HepG2 (cell line): ENCODE results near the gene VAV2. TPM values are rescaled to one million over a fixed set of nuclear protein-coding genes. Genes with fewer than 3 reads are reported as not detected.
A peak's percentile ranks its signal among the peaks of the same experiment; 100 is the strongest.

ENCODE experiments used
- CAMTA2 ChIP-seq: sonication (generic); formaldehyde crosslinking; IDR thresholded peaks from 2 replicates; pipeline ENCODE4 v1.4.0; 2020; ENCODE audit warnings: mild to moderate bottlenecking, missing genetic modification reagents, borderline replicate concordance
- GTF3A ChIP-seq: sonication (generic); formaldehyde crosslinking; conservative IDR thresholded peaks from 2 replicates; pipeline ENCODE4 v1.4.0; 2020; ENCODE audit warnings: mild to moderate bottlenecking, missing genetic modification reagents
- MYPOP ChIP-seq: sonication (generic); formaldehyde crosslinking; IDR thresholded peaks from 2 replicates; pipeline ENCODE4 v1.8.1; 2023; ENCODE audit warnings: mild to moderate bottlenecking, moderate library complexity, missing genetic modification reagents
- NFAT5 ChIP-seq: sonication (generic); formaldehyde crosslinking; IDR thresholded peaks from 2 replicates; pipeline ENCODE4 v1.4.0; 2020; ENCODE audit warnings: missing genetic modification reagents
- ZMYM2 ChIP-seq: sonication (generic); formaldehyde crosslinking; IDR thresholded peaks from 2 replicates; pipeline ENCODE4 v1.8.0; 2022; ENCODE audit warnings: mild to moderate bottlenecking, missing genetic modification reagents
- ZNF18 ChIP-seq: sonication (generic); formaldehyde crosslinking; IDR thresholded peaks from 2 replicates; pipeline ENCODE4 v1.8.0; 2022; ENCODE audit warnings: mild to moderate bottlenecking, missing genetic modification reagents; ENCODE audit not compliant: insufficient replicate concordance
- ZNF567 ChIP-seq: sonication (generic); formaldehyde crosslinking; IDR thresholded peaks from 2 replicates; pipeline ENCODE4 v1.8.1; 2023; ENCODE audit warnings: mild to moderate bottlenecking, missing genetic modification reagents, borderline replicate concordance
- ZNF777 ChIP-seq: sonication (generic); formaldehyde crosslinking; IDR thresholded peaks from 2 replicates; pipeline ENCODE4 v1.4.0; 2020; ENCODE audit warnings: missing genetic modification reagents
- ZSCAN21 ChIP-seq: sonication (generic); formaldehyde crosslinking; IDR thresholded peaks from 2 replicates; pipeline ENCODE4 v1.8.0; 2022; ENCODE audit warnings: mild to moderate bottlenecking, missing genetic modification reagents, moderate library complexity, borderline replicate concordance
- polyA plus RNA-seq, 8 experiments: library from polyadenylated mRNA; depleted of rRNA in 3 of 8; stranded (reverse) in 7 of 8; unstranded in 1 of 8; fragments of >200 nt; fragmentation: Illumina TruSeq in 4 of 8; extraction: Trizol in 4 of 8; gene quantifications; 2 replicates each; pipeline versions ENCODE4 v1.2.1 to v1.2.3, GENCODE V29; 2011 to 2016; ENCODE audit warnings: low read depth in 4 of 8, missing spikeins in 1 of 8, mixed read lengths in 1 of 8; ENCODE audit not compliant: insufficient read depth in 1 of 8
- total RNA-seq, 5 experiments: library from RNA; depleted of rRNA; stranded (reverse); fragments of >200 nt; fragmentation: Illumina TruSeq; extraction: Trizol; gene quantifications; 2 replicates each; pipeline ENCODE4 v1.2.3, GENCODE V29; 2016; ENCODE audit warnings: low read depth in 1 of 5
- TF ChIP-seq, protein P1 (sequence below): sonication (generic); formaldehyde crosslinking; IDR thresholded peaks from 2 replicates; pipeline ENCODE4 v1.4.0; 2020; ENCODE audit warnings: missing genetic modification reagents, mild to moderate bottlenecking, borderline replicate concordance
- TF ChIP-seq, protein P2 (sequence below): sonication (generic); formaldehyde crosslinking; IDR thresholded peaks from 2 replicates; pipeline ENCODE4 v1.5.1; 2020; ENCODE audit warnings: mild to moderate bottlenecking, missing genetic modification reagents, borderline replicate concordance
- TF ChIP-seq, protein P3 (sequence below): sonication (generic); formaldehyde crosslinking; IDR thresholded peaks from 2 replicates; pipeline ENCODE4 v1.4.0; 2020; ENCODE audit warnings: mild to moderate bottlenecking, missing genetic modification reagents

The VAV2 gene
- total and polyA plus RNA-seq, 2 of the 13 experiments (the other 11 are each of a cell fraction or from before 2014, with no cell fraction given): 22.5 to 22.9 TPM

- TF ChIP-seq ZNF18 (no peak), ZSCAN21 (CRISPR knock-in tag) (peak; percentile 34; the same call in 1 of the 2 replicates), ZNF567 (0 out of 2 replicates have a peak, but pooled peaks have one; percentile 4), ZMYM2 (CRISPR knock-in tag) (no peak), ZNF777 (0 out of 2 replicates have a peak, but pooled peaks have one; percentile 15), MYPOP (CRISPR knock-in tag) (0 out of 2 replicates have a peak, but pooled peaks have one; percentile 58), GTF3A (no peak; the same call in 1 of the 2 replicates), CAMTA2 (CRISPR knock-in tag) (0 out of 2 replicates have a peak, but pooled peaks have one; percentile 15), NFAT5 (0 out of 2 replicates have a peak, but pooled peaks have one; percentile 10)
- TF ChIP-seq, protein P1, sequence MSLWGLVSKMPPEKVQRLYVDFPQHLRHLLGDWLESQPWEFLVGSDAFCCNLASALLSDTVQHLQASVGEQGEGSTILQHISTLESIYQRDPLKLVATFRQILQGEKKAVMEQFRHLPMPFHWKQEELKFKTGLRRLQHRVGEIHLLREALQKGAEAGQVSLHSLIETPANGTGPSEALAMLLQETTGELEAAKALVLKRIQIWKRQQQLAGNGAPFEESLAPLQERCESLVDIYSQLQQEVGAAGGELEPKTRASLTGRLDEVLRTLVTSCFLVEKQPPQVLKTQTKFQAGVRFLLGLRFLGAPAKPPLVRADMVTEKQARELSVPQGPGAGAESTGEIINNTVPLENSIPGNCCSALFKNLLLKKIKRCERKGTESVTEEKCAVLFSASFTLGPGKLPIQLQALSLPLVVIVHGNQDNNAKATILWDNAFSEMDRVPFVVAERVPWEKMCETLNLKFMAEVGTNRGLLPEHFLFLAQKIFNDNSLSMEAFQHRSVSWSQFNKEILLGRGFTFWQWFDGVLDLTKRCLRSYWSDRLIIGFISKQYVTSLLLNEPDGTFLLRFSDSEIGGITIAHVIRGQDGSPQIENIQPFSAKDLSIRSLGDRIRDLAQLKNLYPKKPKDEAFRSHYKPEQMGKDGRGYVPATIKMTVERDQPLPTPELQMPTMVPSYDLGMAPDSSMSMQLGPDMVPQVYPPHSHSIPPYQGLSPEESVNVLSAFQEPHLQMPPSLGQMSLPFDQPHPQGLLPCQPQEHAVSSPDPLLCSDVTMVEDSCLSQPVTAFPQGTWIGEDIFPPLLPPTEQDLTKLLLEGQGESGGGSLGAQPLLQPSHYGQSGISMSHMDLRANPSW (CRISPR knock-in tag): no peak
- TF ChIP-seq, protein P2, sequence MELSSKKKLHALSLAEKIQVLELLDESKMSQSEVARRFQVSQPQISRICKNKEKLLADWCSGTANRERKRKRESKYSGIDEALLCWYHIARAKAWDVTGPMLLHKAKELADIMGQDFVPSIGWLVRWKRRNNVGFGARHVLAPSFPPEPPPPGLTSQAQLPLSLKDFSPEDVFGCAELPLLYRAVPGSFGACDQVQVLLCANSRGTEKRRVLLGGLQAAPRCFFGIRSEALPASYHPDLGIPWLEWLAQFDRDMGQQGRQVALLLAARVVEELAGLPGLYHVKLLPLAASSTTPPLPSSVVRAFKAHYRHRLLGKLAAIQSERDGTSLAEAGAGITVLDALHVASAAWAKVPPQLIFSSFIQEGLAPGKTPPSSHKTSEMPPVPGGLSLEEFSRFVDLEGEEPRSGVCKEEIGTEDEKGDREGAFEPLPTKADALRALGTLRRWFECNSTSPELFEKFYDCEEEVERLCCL (CRISPR knock-in tag): 0 out of 2 replicates have a peak, but pooled peaks have one; percentile 37
- TF ChIP-seq, protein P3, sequence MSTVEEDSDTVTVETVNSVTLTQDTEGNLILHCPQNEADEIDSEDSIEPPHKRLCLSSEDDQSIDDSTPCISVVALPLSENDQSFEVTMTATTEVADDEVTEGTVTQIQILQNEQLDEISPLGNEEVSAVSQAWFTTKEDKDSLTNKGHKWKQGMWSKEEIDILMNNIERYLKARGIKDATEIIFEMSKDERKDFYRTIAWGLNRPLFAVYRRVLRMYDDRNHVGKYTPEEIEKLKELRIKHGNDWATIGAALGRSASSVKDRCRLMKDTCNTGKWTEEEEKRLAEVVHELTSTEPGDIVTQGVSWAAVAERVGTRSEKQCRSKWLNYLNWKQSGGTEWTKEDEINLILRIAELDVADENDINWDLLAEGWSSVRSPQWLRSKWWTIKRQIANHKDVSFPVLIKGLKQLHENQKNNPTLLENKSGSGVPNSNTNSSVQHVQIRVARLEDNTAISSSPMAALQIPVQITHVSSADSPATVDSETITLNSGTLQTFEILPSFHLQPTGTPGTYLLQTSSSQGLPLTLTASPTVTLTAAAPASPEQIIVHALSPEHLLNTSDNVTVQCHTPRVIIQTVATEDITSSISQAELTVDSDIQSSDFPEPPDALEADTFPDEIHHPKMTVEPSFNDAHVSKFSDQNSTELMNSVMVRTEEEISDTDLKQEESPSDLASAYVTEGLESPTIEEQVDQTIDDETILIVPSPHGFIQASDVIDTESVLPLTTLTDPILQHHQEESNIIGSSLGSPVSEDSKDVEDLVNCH (CRISPR knock-in tag): 0 out of 2 replicates have a peak, but pooled peaks have one; percentile 5
These were observed 253.4 kb downstream of the VAV2 start (continued) for GRCh38 chr9:133738640-133739225.
